GM21619 (cell line): Measurements from ENCODE around the gene IL5RA.

Source experiments
- ATAC-seq: cut with Tn5 transposase; IDR thresholded peaks from one replicate; pipeline ENCODE4 v1.9.1; 2021; ENCODE audit not compliant: unreplicated experiment

IL5RA gene

GRCh38 chr3:3107858-3108257 is 2.3 kb downstream of the IL5RA start:
- ATAC-seq: no peak

- no peak for ATAC-seq
Observed at GRCh38 chr3:3107181-3107580, 3.0 kb downstream of the IL5RA start.

- ATAC-seq: no peak
Observed at GRCh38 chr3:3105815-3106214, 4.4 kb downstream of the IL5RA start.

- no peak for ATAC-seq
Observed at GRCh38 chr3:3105246-3105645, 4.9 kb downstream of the IL5RA start.

- no peak for ATAC-seq
Observed at GRCh38 chr3:3102751-3103150, 7.4 kb downstream of the IL5RA start.

- ATAC-seq: peak; percentile 49
Observed at GRCh38 chr3:3101660-3102458, 8.3 kb downstream of the IL5RA start.

GRCh38 chr3:3097958-3098357 is 12.2 kb downstream of the IL5RA start:
- no peak for ATAC-seq

GRCh38 chr3:3089017-3089416 is 21.2 kb downstream of the IL5RA start:
- ATAC-seq: peak; percentile 97

GRCh38 chr3:3087716-3088465 is 22.3 kb downstream of the IL5RA start:
- ATAC-seq: no peak

GRCh38 chr3:3087279-3087678 is 22.9 kb downstream of the IL5RA start:
- no peak for ATAC-seq

GRCh38 chr3:3086239-3086638 is 23.9 kb downstream of the IL5RA start:
- no peak for ATAC-seq

GRCh38 chr3:3085782-3086181 is 24.4 kb downstream of the IL5RA start:
- no peak for ATAC-seq

GRCh38 chr3:3084890-3085289 is 25.3 kb downstream of the IL5RA start:
- ATAC-seq: no peak

GRCh38 chr3:3082234-3082924 is 27.8 kb downstream of the IL5RA start:
- ATAC-seq: peak; percentile 78

GRCh38 chr3:3081381-3082233 is 28.6 kb downstream of the IL5RA start:
- peak; percentile 51 for ATAC-seq

- ATAC-seq: no peak
Observed at GRCh38 chr3:3080309-3080708, 29.9 kb downstream of the IL5RA start.

- peak; percentile 73 for ATAC-seq
Observed at GRCh38 chr3:3074551-3075257, 35.5 kb downstream of the IL5RA start.

- no peak for ATAC-seq
Observed at GRCh38 chr3:3071136-3071535, 39.0 kb downstream of the IL5RA start.

- no peak for ATAC-seq
Observed at GRCh38 chr3:3069723-3070122, 40.5 kb downstream of the IL5RA start.

GRCh38 chr3:3068358-3068881 is 41.8 kb downstream of the IL5RA start:
- no peak for ATAC-seq
